22Rv1 (cell line): ENCODE measurements around the gene CNIH3.

Experiments used
- ZFX ChIP-seq: fragments of 450-650 bp; IDR thresholded peaks from 2 replicates; pipeline ENCODE4 v1.6.1; 2017; ENCODE audit warnings: antibody characterized with exemption, borderline replicate concordance
- TF ChIP-seq, protein P1 (sequence below): fragments of 450-650 bp; IDR thresholded peaks from 2 replicates; pipeline ENCODE4 v1.5.1; 2017; ENCODE audit warnings: mild to moderate bottlenecking

DNA sequence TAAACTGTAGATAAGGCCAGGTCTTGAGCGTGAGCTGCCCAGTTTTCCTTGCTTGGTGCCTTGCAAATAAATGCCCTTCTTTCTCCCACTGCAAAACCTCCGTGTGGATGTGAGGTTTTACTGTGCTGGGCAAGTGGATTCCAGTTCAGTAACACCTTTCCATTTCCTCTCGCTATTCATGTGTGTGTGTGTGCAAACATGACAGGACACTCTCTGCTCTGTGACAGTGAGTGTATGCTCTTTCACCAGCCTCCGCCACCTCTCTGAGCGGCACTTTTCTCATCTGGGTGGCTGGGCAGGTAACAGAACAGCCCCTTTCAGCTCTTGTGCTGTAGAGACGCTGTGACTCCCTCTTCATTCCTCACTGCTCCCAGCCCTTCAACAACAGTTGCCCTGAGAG, 23.9 kb downstream of the CNIH3 start:
- TF ChIP-seq, protein P1, sequence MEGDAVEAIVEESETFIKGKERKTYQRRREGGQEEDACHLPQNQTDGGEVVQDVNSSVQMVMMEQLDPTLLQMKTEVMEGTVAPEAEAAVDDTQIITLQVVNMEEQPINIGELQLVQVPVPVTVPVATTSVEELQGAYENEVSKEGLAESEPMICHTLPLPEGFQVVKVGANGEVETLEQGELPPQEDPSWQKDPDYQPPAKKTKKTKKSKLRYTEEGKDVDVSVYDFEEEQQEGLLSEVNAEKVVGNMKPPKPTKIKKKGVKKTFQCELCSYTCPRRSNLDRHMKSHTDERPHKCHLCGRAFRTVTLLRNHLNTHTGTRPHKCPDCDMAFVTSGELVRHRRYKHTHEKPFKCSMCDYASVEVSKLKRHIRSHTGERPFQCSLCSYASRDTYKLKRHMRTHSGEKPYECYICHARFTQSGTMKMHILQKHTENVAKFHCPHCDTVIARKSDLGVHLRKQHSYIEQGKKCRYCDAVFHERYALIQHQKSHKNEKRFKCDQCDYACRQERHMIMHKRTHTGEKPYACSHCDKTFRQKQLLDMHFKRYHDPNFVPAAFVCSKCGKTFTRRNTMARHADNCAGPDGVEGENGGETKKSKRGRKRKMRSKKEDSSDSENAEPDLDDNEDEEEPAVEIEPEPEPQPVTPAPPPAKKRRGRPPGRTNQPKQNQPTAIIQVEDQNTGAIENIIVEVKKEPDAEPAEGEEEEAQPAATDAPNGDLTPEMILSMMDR = no peak
- no peak for TF ChIP-seq ZFX
